ENCODE results near the gene GLCE. TPM values are rescaled to one million over a fixed set of nuclear protein-coding genes. Genes with fewer than 3 reads are reported as not detected.

Gene GLCE
- total RNA-seq, 3 donors from 2014 or later, result 3.8 to 5.4 (median 4.8) TPM

DNA sequence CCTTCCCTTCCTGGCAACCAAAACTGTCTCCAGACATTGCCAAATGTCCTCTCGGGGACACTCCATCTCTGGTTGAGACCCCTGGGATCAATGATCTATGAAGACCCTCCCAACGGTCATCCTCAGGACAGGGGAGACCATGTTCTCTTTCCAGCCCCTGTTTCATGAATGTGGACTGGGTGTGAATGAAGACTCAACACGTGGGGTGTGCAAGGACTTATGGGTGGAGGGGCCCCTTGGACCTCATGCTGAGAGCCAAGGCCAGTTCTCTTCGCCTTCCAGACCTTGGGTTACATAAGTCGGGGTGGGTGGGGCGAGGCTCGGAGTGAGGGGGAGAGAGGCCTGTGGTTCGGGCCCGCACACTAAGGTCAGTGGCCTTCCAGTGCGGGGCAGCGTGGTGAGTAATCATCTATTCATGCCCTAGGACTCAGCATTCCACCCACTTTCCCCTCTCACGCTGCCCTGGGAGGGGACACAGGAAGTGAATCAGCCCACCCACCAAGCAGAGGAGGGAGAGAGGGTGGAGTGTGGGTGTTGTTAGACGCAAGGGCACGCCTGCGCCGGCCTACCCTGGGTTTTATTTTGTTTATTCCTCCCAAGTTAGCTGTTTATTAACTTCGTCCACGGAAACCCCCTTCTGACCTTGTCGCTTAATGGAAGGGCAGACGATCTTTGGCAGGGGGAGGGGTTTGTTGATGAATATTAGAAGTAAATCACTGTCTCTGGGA, 144.9 kb downstream of the GLCE start:
- H3K36me3 Mint-ChIP-seq (ENCODE audit: insufficient read depth), result no peaks in the 10 kb centered on the region
- no peaks in the 10 kb centered on the region for H3K4me1 Mint-ChIP-seq (ENCODE audit: low read depth)
- peaks cover 40% of the 10 kb centered on the region for H3K27me3 Mint-ChIP-seq (ENCODE audit: low read depth)
- H3K4me3 Mint-ChIP-seq, result no peak overlapping the region
- H3K9me3 Mint-ChIP-seq, result no peaks in the 10 kb centered on the region
- DNase-seq (no peak), ATAC-seq (no peak)

GRCh38 chr15:69305933-69306568, 145.6 kb downstream of the GLCE start:
- no peaks in the 10 kb centered on the region for H3K4me1 Mint-ChIP-seq (ENCODE audit: low read depth)
- no peak overlapping the region for H3K4me3 Mint-ChIP-seq
- peaks cover 37% of the 10 kb centered on the region for H3K27me3 Mint-ChIP-seq (ENCODE audit: low read depth)
- DNase-seq (no peak), ATAC-seq (no peak)
- no peaks in the 10 kb centered on the region for H3K36me3 Mint-ChIP-seq (ENCODE audit: insufficient read depth)
- H3K9me3 Mint-ChIP-seq, result no peaks in the 10 kb centered on the region

DNA sequence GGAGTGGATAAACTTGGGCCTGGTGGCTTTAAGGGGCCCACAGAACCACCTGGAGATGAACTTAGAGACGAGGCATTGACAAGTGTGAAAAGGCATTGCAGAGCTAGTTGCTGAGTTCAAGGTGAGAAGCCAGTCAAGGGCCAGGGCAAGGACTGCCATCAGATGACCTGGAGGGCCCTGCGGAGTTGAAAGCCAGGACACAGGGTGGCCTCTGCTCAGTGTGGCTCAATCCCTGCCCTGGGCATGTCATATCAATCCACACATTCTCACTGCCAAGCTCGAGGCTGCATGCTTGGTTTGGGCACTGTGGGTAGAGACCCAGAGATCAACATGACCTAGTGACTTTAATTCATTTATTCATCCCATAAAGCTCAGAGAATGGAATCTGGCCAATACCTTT, 147.5 kb downstream of the GLCE start:
- Mint-ChIP-seq H3K27me3 (ENCODE audit: low read depth) (peaks cover 20% of the 10 kb centered on the region), H3K4me1 (ENCODE audit: low read depth) (no peaks in the 10 kb centered on the region), H3K36me3 (ENCODE audit: insufficient read depth) (no peaks in the 10 kb centered on the region), H3K9me3 (no peaks in the 10 kb centered on the region), H3K4me3 (no peak overlapping the region)
- ATAC-seq (no peak), DNase-seq (no peak)

DNA sequence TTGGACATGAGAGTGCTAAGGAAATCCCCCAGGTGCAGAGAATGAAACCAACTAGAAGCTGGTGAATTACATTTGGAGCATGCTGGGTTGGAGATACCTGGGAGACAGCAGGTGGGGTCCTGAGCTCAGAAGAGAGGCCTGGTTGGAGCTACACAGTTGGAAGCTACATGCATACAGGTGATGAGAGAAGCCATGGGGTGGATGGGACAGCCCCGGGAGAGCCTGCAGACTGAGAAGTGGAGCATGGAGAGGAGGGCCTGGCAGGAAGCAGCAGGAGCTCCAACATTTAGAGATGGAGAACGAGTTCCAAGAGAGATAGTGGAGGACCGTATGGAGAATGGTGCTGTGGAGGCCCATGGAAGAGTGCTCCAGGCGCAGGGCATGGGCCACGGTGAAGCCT, 148.5 kb downstream of the GLCE start:
- Mint-ChIP-seq H3K27me3 (ENCODE audit: low read depth) (peaks cover 14% of the 10 kb centered on the region), H3K4me1 (ENCODE audit: low read depth) (no peaks in the 10 kb centered on the region), H3K4me3 (no peak overlapping the region), H3K9me3 (no peaks in the 10 kb centered on the region), H3K36me3 (ENCODE audit: insufficient read depth) (no peaks in the 10 kb centered on the region)
- DNase-seq (no peak), ATAC-seq (no peak)

DNA sequence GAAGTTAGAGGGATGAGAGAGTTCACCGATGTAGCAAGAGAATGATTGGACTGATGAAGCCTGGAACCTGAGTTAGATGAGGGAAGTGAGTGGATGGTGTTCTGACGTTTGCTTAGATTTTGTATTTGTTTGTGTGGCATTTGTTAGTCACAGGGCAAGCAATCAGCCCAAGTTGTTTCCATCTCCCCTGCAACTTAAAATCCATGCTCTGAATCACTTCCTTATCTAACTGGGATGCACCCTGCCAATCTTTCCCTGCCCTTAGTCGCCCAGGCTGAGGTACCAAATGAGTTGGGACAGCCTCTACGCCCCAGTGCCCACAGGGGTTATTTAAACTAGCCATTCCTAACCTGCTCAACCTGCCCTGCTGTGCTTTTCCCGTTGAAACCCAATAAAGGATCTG, 150.9 kb downstream of the GLCE start:
- Mint-ChIP-seq H3K4me1 (ENCODE audit: low read depth) (no peaks in the 10 kb centered on the region), H3K36me3 (ENCODE audit: insufficient read depth) (no peaks in the 10 kb centered on the region), H3K4me3 (no peak overlapping the region), H3K9me3 (no peaks in the 10 kb centered on the region), H3K27me3 (ENCODE audit: low read depth) (peaks cover 18% of the 10 kb centered on the region)
- DNase-seq (no peak), ATAC-seq (no peak)

GRCh38 chr15:69313432-69314000, 153.1 kb downstream of the GLCE start:
- DNase-seq (no peak), ATAC-seq (no peak)
- H3K9me3 Mint-ChIP-seq, result no peaks in the 10 kb centered on the region
- no peaks in the 10 kb centered on the region for H3K4me1 Mint-ChIP-seq (ENCODE audit: low read depth)
- H3K4me3 Mint-ChIP-seq, result no peak overlapping the region
- no peaks in the 10 kb centered on the region for H3K36me3 Mint-ChIP-seq (ENCODE audit: insufficient read depth)
- H3K27me3 Mint-ChIP-seq (ENCODE audit: low read depth), result peaks cover 29% of the 10 kb centered on the region

DNA sequence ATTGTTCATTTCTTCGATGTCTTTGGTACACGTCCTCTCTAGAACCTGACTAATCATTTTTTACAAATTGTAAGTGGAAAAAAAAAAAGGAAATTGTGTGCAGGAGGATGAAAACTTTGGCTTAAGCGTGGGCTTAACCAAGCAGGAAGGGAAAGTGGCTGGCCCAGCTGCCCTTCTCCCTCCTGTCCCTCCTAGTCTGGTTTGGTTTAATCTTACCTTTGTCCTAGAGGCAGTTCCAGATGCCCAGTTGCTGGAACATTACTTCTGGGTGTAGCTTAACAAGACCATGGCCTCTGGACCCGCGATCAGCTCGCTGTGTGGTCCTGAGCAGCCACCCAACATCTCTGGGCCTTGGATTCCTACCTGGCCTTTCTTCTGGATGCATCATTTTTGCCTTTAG, 153.7 kb downstream of the GLCE start:
- no peaks in the 10 kb centered on the region for H3K4me1 Mint-ChIP-seq (ENCODE audit: low read depth)
- no peak overlapping the region for H3K4me3 Mint-ChIP-seq
- H3K36me3 Mint-ChIP-seq (ENCODE audit: insufficient read depth), result no peaks in the 10 kb centered on the region
- no peak for ATAC-seq
- H3K9me3 Mint-ChIP-seq, result no peaks in the 10 kb centered on the region
- peaks cover 26% of the 10 kb centered on the region for H3K27me3 Mint-ChIP-seq (ENCODE audit: low read depth)
- DNase-seq, result no peak

DNA sequence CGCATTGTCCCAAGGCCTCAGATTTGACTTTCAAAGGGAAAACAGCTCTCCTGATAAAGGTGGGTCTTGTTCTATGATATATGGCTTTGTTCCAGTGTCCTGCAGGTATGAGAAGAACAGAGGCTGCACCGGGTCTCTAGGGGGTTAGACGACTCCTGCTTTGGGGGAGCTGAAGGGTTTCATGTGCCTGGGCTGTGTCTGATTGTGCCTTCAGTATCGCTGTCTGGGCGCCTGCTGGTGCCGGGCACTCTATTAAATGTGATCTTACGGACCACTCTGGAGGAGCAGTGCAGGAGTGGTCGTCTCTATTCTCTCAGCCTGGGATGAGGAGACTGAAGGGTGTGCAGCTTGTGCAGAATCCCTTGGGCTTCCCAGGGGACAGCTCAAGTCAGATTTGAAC, 154.3 kb downstream of the GLCE start:
- ATAC-seq (no peak), DNase-seq (no peak)
- H3K4me1 Mint-ChIP-seq (ENCODE audit: low read depth), result no peaks in the 10 kb centered on the region
- peaks cover 21% of the 10 kb centered on the region for H3K27me3 Mint-ChIP-seq (ENCODE audit: low read depth)
- no peaks in the 10 kb centered on the region for H3K9me3 Mint-ChIP-seq
- no peak overlapping the region for H3K4me3 Mint-ChIP-seq
- H3K36me3 Mint-ChIP-seq (ENCODE audit: insufficient read depth), result no peaks in the 10 kb centered on the region

DNA sequence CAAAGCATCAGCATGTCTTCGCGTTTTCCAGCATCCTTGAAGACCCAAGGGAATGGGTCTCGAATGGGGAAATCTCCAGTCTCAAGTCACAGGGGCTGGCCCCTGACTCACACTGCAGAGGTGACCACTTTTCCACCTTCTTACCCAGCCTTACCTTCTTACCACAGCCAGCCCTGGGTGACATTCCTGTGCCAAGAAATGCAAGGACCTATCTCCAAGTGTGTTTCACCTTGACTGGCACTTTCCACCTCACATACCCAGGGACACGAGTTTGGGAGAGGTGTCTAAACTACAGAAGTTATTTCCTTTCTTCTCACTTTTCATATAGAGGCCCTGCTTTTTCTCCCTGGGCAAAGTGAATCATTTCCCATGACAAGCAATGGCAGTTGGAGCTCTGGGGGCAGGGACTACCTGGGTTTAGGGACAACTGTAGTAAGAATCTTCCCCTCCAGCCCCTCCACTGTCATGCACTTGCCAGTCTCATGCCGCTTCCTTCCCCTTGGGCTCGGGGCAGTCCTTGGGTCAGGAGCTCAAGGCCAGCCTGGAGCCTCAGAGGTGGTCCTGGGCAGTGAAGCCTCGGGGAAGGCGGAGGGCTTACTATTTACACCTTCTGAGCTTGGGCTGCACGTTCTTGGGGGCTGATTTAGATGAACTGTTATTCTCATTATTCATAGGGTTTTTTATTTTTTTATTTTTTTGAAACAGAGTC, 155.1 kb downstream of the GLCE start:
- Mint-ChIP-seq H3K4me1 (ENCODE audit: low read depth) (peaks cover under 1% of the 10 kb centered on the region), H3K27me3 (ENCODE audit: low read depth) (peaks cover 19% of the 10 kb centered on the region), H3K36me3 (ENCODE audit: insufficient read depth) (no peaks in the 10 kb centered on the region), H3K4me3 (no peak overlapping the region), H3K9me3 (no peaks in the 10 kb centered on the region)
- ATAC-seq (no peak), DNase-seq (no peak)

DNA sequence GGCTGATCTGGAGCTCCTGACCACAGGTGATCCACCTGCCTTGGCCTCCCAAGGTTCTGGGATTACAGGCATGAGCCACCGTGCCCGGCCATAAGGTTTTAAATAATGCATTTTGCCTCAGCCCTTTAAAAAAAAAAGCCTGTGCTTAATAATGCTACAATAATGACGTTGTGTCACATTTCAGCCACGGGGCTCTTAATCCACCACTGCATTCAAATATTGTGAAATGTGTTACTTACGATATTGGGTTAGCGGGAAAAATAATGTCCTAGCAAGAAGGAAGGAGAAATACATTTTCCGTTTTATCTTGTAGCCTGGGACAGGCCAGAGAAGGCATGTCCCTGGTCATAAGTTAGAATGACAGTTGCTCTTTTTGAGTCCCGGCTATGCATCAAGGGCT, 155.9 kb downstream of the GLCE start:
- H3K36me3 Mint-ChIP-seq (ENCODE audit: insufficient read depth), result no peaks in the 10 kb centered on the region
- H3K4me1 Mint-ChIP-seq (ENCODE audit: low read depth), result peaks cover 8% of the 10 kb centered on the region
- DNase-seq (no peak), ATAC-seq (no peak)
- peaks cover 19% of the 10 kb centered on the region for H3K27me3 Mint-ChIP-seq (ENCODE audit: low read depth)
- H3K9me3 Mint-ChIP-seq, result no peaks in the 10 kb centered on the region
- H3K4me3 Mint-ChIP-seq, result no peak overlapping the region

- no peaks in the 10 kb centered on the region for H3K9me3 Mint-ChIP-seq
- H3K4me1 Mint-ChIP-seq (ENCODE audit: low read depth), result peaks cover 10% of the 10 kb centered on the region
- H3K36me3 Mint-ChIP-seq (ENCODE audit: insufficient read depth), result no peaks in the 10 kb centered on the region
- no peak overlapping the region for H3K4me3 Mint-ChIP-seq
- peaks cover 19% of the 10 kb centered on the region for H3K27me3 Mint-ChIP-seq (ENCODE audit: low read depth)
- no peak for ATAC-seq
- no peak for DNase-seq
Observed at GRCh38 chr15:69317392-69317841, 157.0 kb downstream of the GLCE start.

DNA sequence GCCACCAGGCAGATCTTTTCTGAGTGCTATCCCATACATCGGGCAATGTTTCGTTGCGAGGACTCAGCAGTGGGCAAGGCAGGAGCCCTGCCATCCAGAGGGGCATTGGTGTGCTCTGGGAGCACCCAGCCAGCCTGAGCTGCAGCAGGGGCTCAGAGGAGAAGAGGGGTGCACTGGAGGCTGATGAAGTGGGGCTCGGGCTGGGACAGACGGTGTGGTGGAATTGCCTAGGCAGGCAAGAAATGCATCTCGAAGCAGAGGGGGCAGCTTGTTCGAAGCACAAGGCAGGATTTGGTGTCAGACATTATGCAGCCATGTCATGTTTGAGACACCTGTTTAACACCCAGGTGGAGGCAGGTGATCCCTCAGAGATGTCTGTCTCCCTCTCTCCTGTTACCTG, 157.6 kb downstream of the GLCE start:
- Mint-ChIP-seq H3K9me3 (no peaks in the 10 kb centered on the region), H3K36me3 (ENCODE audit: insufficient read depth) (no peaks in the 10 kb centered on the region), H3K4me3 (no peak overlapping the region), H3K4me1 (ENCODE audit: low read depth) (peaks cover 10% of the 10 kb centered on the region), H3K27me3 (ENCODE audit: low read depth) (peaks cover 21% of the 10 kb centered on the region)
- DNase-seq (no peak), ATAC-seq (no peak)

DNA sequence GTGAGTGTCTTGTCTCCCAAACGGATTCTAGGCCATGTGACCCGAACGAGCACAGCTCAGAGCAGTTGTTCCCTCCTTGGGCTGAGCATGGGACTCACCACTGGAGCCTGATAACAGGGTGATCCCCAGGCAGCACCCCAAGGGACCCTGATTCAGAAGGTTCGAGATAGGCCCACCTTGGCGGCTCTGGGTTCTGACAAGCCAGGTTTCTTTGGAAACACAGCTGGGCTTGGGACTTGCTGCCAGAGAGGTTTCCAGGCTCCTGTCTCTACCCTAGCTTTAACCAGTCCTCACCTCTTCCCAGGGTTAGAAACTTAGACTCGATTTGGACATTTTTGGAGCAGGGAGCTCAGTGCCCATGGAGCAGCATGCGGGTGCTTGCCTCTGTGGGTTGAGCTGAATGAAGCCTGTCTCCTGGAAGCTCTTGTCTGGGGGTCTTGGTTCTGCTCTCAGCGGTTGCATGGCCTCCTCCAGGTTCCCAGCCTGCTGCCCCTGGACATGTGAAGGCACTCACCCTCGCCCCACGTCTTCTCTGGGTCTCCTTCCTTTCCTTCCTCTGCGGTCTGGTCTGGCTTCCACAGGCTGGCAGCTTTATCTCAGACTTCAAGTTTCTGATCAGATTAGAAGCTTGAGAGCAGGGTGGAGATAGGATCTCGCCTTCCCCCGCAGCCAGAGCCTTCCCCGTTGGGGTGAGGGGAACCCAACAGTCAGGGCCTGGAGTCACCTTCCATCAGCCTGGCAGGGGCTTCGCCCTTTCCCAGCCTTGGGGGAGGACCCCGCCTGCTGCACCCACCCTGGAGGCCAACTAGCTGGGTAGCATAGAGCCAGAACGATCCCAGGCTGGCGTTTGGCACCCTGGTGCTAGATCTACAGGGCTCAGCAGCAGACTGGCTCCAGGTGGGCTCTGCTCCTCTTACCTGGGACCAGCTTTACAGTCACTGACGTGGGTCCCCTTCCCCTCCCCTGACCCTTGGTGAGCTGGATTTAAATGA, 159.2 kb downstream of the GLCE start:
- H3K36me3 Mint-ChIP-seq (ENCODE audit: insufficient read depth), result no peaks in the 10 kb centered on the region
- H3K9me3 Mint-ChIP-seq, result no peaks in the 10 kb centered on the region
- H3K27me3 Mint-ChIP-seq (ENCODE audit: low read depth), result peaks cover 21% of the 10 kb centered on the region
- DNase-seq (no peak), ATAC-seq (no peak)
- H3K4me1 Mint-ChIP-seq (ENCODE audit: low read depth), result peaks cover 10% of the 10 kb centered on the region
- no peak overlapping the region for H3K4me3 Mint-ChIP-seq
